Fibroblast of skin of right quadriceps (primary cell): ENCODE measurements around the gene ZDHHC14.
"Not testable (repeated sequence)": the region's sequence is repeated elsewhere in the genome, so short reads cannot be mapped to it uniquely, and the experiment has no call there.

Experiments used
- DNase-seq: peaks from one replicate; pipeline ENCODE4 v3.0.0-alpha.2; 2013

The ZDHHC14 gene

GRCh38 chr6:157584036-157584435, 203.0 kb downstream of the ZDHHC14 start:
- no peak for DNase-seq

- no peak for DNase-seq
Observed at GRCh38 chr6:157585274-157586087, 204.5 kb downstream of the ZDHHC14 start.

GRCh38 chr6:157586088-157586414, 205.1 kb downstream of the ZDHHC14 start:
- no peak for DNase-seq

- no peak for DNase-seq
Observed at GRCh38 chr6:157586476-157587126, 205.6 kb downstream of the ZDHHC14 start.

GRCh38 chr6:157587127-157587926, 206.3 kb downstream of the ZDHHC14 start:
- no peak for DNase-seq

GRCh38 chr6:157590654-157591053, 209.7 kb downstream of the ZDHHC14 start:
- DNase-seq: not testable (repeated sequence)

GRCh38 chr6:157592541-157592940, 211.6 kb downstream of the ZDHHC14 start:
- DNase-seq: no peak

GRCh38 chr6:157592980-157593379, 212.0 kb downstream of the ZDHHC14 start:
- DNase-seq: no peak

GRCh38 chr6:157593596-157593995, 212.6 kb downstream of the ZDHHC14 start:
- DNase-seq: no peak

GRCh38 chr6:157594292-157594691, 213.3 kb downstream of the ZDHHC14 start:
- no peak for DNase-seq

GRCh38 chr6:157595768-157596167, 214.8 kb downstream of the ZDHHC14 start:
- no peak for DNase-seq

- no peak for DNase-seq
Observed at GRCh38 chr6:157596461-157596860, 215.5 kb downstream of the ZDHHC14 start.

- no peak for DNase-seq
Observed at GRCh38 chr6:157596886-157597285, 215.9 kb downstream of the ZDHHC14 start.

GRCh38 chr6:157597461-157598312, 216.7 kb downstream of the ZDHHC14 start:
- peak; percentile 25 for DNase-seq

GRCh38 chr6:157599191-157599590, 218.2 kb downstream of the ZDHHC14 start:
- no peak for DNase-seq

- DNase-seq: no peak
Observed at GRCh38 chr6:157600807-157601206, 219.8 kb downstream of the ZDHHC14 start.

- DNase-seq: no peak
Observed at GRCh38 chr6:157602521-157603295, 221.7 kb downstream of the ZDHHC14 start.

- DNase-seq: no peak
Observed at GRCh38 chr6:157603314-157603940, 222.4 kb downstream of the ZDHHC14 start.

- no peak for DNase-seq
Observed at GRCh38 chr6:157603971-157604370, 223.0 kb downstream of the ZDHHC14 start.

GRCh38 chr6:157604816-157605215, 223.8 kb downstream of the ZDHHC14 start:
- no peak for DNase-seq

- no peak for DNase-seq
Observed at GRCh38 chr6:157605484-157605883, 224.5 kb downstream of the ZDHHC14 start.
